NT2/D1 (cell line): ENCODE results near the gene MX1.

Experiments used
- DNase-seq: peaks from one replicate; pipeline ENCODE4 v3.0.0-alpha.2; 2011; ENCODE audit warnings: low read depth, low spot score
- H3K27me3 ChIP-seq: 2 replicates; pipeline ENCODE4 v1.6.0; 2011; ENCODE audit warnings: mild to moderate bottlenecking; ENCODE audit not compliant: insufficient read length, insufficient read depth
- H3K36me3 ChIP-seq: 2 replicates; pipeline ENCODE4 v1.6.1; 2011; ENCODE audit warnings: mild to moderate bottlenecking, low read length, mixed read lengths; ENCODE audit not compliant: insufficient read depth, insufficient read length
- H3K4me1 ChIP-seq: 2 replicates; pipeline ENCODE4 v1.5.1; 2011; ENCODE audit not compliant: insufficient read depth, insufficient read length
- H3K4me3 ChIP-seq: 2 replicates; pipeline ENCODE4 v1.5.1; 2011; ENCODE audit warnings: low read depth; ENCODE audit not compliant: insufficient read length
- H3K9ac ChIP-seq: 2 replicates; pipeline ENCODE4 v1.6.0; 2011; ENCODE audit warnings: low read depth; ENCODE audit not compliant: insufficient read length
- H3K9me3 ChIP-seq: 2 replicates; pipeline ENCODE4 v1.5.1; 2011; ENCODE audit warnings: mild to moderate bottlenecking, low read length; ENCODE audit not compliant: insufficient read depth
- SUZ12 ChIP-seq: IDR thresholded peaks from 2 replicates; pipeline ENCODE4 v1.6.1; 2011; ENCODE audit not compliant: insufficient read length, insufficient read depth; ENCODE audit errors: extremely low read depth
- YY1 ChIP-seq: IDR thresholded peaks from 2 replicates; pipeline ENCODE4 v1.6.1; 2011; ENCODE audit not compliant: insufficient read length, insufficient read depth
- ZNF274 ChIP-seq: IDR thresholded peaks from 2 replicates; pipeline ENCODE4 v1.6.1; 2011; ENCODE audit warnings: mild to moderate bottlenecking, low read depth, low read length

The MX1 gene

GRCh38 chr21:41506611-41507520 is 80.8 kb downstream of the MX1 start:
- no peak for TF ChIP-seq SUZ12
- TF ChIP-seq YY1, result no peak
- no peak for TF ChIP-seq ZNF274
- Histone ChIP-seq H3K4me3 (peak overlapping the region; percentile 70), H3K9me3 (no peaks in the 10 kb centered on the region), H3K27me3 (peaks cover 67% of the 10 kb centered on the region), H3K36me3 (no peaks in the 10 kb centered on the region), H3K9ac (peak overlapping the region; percentile 85), H3K4me1 (peaks cover 8% of the 10 kb centered on the region)
- no peak for DNase-seq

GRCh38 chr21:41507521-41508414 is 81.7 kb downstream of the MX1 start, which contains the start of gene TMPRSS2:
TSS of gene TMPRSS2 (minus strand) at chr21:41508158. CDS start at chr21:41498133, 10,025 bp downstream.
- Histone ChIP-seq H3K4me1 (peaks cover 8% of the 10 kb centered on the region), H3K9me3 (no peaks in the 10 kb centered on the region), H3K9ac (peak within 1 kb of the TSS; percentile 85), H3K4me3 (peak within 1 kb of the TSS; percentile 70), H3K27me3 (peaks cover 71% of the 10 kb centered on the region), H3K36me3 (no peaks in the 10 kb centered on the region)
- no peak for DNase-seq
- TF ChIP-seq SUZ12 (no peak), ZNF274 (no peak)

DNA sequence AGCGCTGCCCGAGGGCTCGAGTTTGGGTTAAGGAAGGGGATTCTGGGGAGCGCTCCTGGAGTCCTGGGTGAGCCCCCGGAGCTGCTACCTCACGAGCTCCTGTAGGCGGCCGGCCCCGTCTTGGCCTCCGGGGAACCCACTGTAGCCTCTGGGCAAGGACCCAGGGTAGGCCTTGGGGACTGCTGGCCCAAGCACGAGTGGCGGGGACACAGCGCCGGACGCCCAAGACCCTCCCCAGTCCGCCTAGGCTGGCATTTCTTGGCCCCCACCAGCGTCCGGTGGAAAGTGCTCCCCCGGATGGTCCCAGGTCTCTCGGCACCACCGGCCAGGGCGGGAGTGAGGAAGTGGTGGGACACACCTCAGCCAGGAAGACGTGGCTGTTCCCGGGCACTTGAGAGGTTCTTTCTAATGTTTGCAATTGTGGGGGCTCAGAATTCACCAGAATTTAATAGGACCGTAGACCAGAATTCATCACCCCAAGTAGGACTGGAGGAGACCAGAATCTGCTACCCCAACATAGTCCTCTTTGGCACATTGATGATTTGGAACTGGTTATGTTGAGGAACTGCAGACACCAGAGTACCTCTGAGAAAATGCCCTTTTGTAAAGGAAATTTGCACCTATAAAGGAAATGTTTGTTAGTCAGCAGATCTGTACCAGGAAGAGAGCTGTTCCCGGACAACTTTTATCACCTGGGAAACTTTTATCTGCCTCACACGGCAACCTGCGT is 82.5 kb downstream of the MX1 start:
- H3K9ac ChIP-seq, result peak overlapping the region; percentile 72
- no peaks in the 10 kb centered on the region for H3K36me3 ChIP-seq
- no peaks in the 10 kb centered on the region for H3K9me3 ChIP-seq
- no peak for DNase-seq
- peaks cover 8% of the 10 kb centered on the region for H3K4me1 ChIP-seq
- peaks cover 70% of the 10 kb centered on the region for H3K27me3 ChIP-seq
- TF ChIP-seq ZNF274, result no peak
- TF ChIP-seq SUZ12, result no peak
- no peak for TF ChIP-seq YY1
- peak overlapping the region; percentile 57 for H3K4me3 ChIP-seq
